H1 (cell line): Measurements from ENCODE around the gene ZFYVE27. TPM values are rescaled to one million over a fixed set of nuclear protein-coding genes. Genes with fewer than 3 reads are reported as not detected.

Experiments used
- CTCF ChIA-PET: fragments of 300-600 bp; sonication (Branson Sonifier 250); formaldehyde crosslinking; loops from one replicate; lab custom pipeline; 2021; ENCODE audit not compliant: partially characterized antibody; lab: Charles Lee
- POLR2A ChIA-PET: fragments of 300-600 bp; sonication (Branson Sonifier 250); formaldehyde crosslinking; loops from one replicate; lab custom pipeline; 2021; ENCODE audit warnings: inconsistent platforms; ENCODE audit not compliant: partially characterized antibody; lab: Charles Lee
- DNase-seq, 2 experiments: peaks; one replicate each; pipeline versions ENCODE4 v3.0.0 to v3.0.0-alpha.2; 2010 to 2022; ENCODE audit warnings: low spot score in 2 of 2, low read depth in 1 of 2, mixed read lengths in 1 of 2
- FAIRE-seq: peaks from 2 replicates; lab custom pipeline; 2011; peaks lifted over from hg19 to GRCh38; lab: Jason Lieb, UNC
- H2AFZ ChIP-seq: 2 replicates; pipeline ENCODE4 v1.8.1; 2012; ENCODE audit warnings: low read length, inconsistent platforms
- H2AK5ac ChIP-seq: 2 replicates; pipeline ENCODE4 v1.6.1; 2013; ENCODE audit warnings: low read depth, low read length
- H2BK120ac ChIP-seq: replicated peaks from 2 replicates; pipeline ENCODE3; 2013; ENCODE audit warnings: low read depth, low read length, inconsistent platforms
- H2BK12ac ChIP-seq: 2 replicates; pipeline ENCODE4 v1.6.1; 2013; ENCODE audit warnings: low read depth, low read length
- H2BK15ac ChIP-seq: 2 replicates; pipeline ENCODE4 v1.6.1; 2013; ENCODE audit warnings: low read length
- H2BK20ac ChIP-seq: 2 replicates; pipeline ENCODE4 v1.6.1; 2013; ENCODE audit warnings: low read length
- H2BK5ac ChIP-seq: 2 replicates; pipeline ENCODE4 v1.6.1; 2013; ENCODE audit warnings: low read depth, low read length
- H3K14ac ChIP-seq: 2 replicates; pipeline ENCODE4 v1.6.1; 2013; ENCODE audit warnings: inconsistent platforms; ENCODE audit not compliant: insufficient read length
- H3K18ac ChIP-seq: 2 replicates; pipeline ENCODE4 v1.6.1; 2013; ENCODE audit warnings: low read length; ENCODE audit errors: extremely low read depth
- H3K23ac ChIP-seq: 2 replicates; pipeline ENCODE4 v1.6.1; 2013; ENCODE audit warnings: inconsistent platforms; ENCODE audit not compliant: insufficient read length
- H3K23me2 ChIP-seq: 2 replicates; pipeline ENCODE4 v1.6.1; 2013; ENCODE audit warnings: low read depth, low read length
- H3K27ac ChIP-seq: 2 replicates; pipeline ENCODE4 v1.6.1; 2011; ENCODE audit warnings: low read depth, low read length, inconsistent platforms
- H3K27me3 ChIP-seq, 4 experiments: replicated peaks in 1 of 4; 1 replicate in 1 of 4; 2 replicates in 3 of 4; pipeline versions ENCODE4 v1.6.1 to v1.8.1; 2011 to 2013; ENCODE audit warnings: low read length in 3 of 4, mild to moderate bottlenecking in 3 of 4, inconsistent platforms in 2 of 4, mixed read lengths in 2 of 4, moderate library complexity in 1 of 4; ENCODE audit not compliant: control insufficient read depth in 3 of 4, insufficient read depth in 3 of 4; ENCODE audit errors: extremely low read depth in 1 of 4
- H3K36me3 ChIP-seq, 4 experiments: 2 replicates each; pipeline versions ENCODE4 v1.6.1 to v1.8.1; 2011 to 2013; ENCODE audit warnings: mild to moderate bottlenecking in 4 of 4, low read length in 3 of 4, moderate library complexity in 2 of 4, control low read depth in 1 of 4, inconsistent platforms in 1 of 4; ENCODE audit not compliant: insufficient read depth in 4 of 4, control insufficient read depth in 2 of 4
- H3K4ac ChIP-seq: replicated peaks from 2 replicates; pipeline ENCODE3; 2013; ENCODE audit warnings: low read length, low read depth, mixed read lengths, inconsistent platforms; ENCODE audit not compliant: insufficient read length
- H3K4me1 ChIP-seq, 4 experiments: replicated peaks in 1 of 4; 1 replicate in 1 of 4; 2 replicates in 3 of 4; pipeline versions ENCODE4 v1.6.1 to v1.8.1; 2011 to 2013; ENCODE audit warnings: low read length in 3 of 4, inconsistent platforms in 2 of 4, mixed read lengths in 1 of 4; ENCODE audit not compliant: insufficient read depth in 4 of 4, control insufficient read depth in 3 of 4
- H3K4me2 ChIP-seq, 2 experiments: 2 replicates each; pipeline versions ENCODE4 v1.6.1 to v1.8.1; 2011 to 2013; ENCODE audit warnings: low read depth in 2 of 2, low read length in 2 of 2, control low read depth in 1 of 2, inconsistent platforms in 1 of 2, mild to moderate bottlenecking in 1 of 2; ENCODE audit not compliant: insufficient read depth in 1 of 2
- H3K4me3 ChIP-seq, 4 experiments: fragments of 200-600, 300-600 bp in 1 of 4; sonication (generic), shearing (Covaris generic), sonication (Bioruptor Twin) in 1 of 4; 2 replicates each; pipeline versions ENCODE4 v1.5.1 to v1.8.1; 2011 to 2016; ENCODE audit warnings: low read length in 4 of 4, low read depth in 3 of 4, control low read depth in 2 of 4, inconsistent platforms in 2 of 4, mild to moderate bottlenecking in 2 of 4, mixed read lengths in 1 of 4, moderate library complexity in 1 of 4; ENCODE audit not compliant: insufficient read depth in 2 of 4; ENCODE audit errors: extremely low read depth in 1 of 4
- H3K56ac ChIP-seq: replicated peaks from 2 replicates; pipeline ENCODE3; 2013; ENCODE audit warnings: low read depth, mild to moderate bottlenecking, mixed read lengths, low read length, inconsistent platforms; ENCODE audit not compliant: insufficient read length
- H3K79me1 ChIP-seq: 2 replicates; pipeline ENCODE4 v1.6.1; 2013; ENCODE audit warnings: low read depth, low read length, control low read depth
- H3K79me2 ChIP-seq, 2 experiments: 2 replicates each; pipeline versions ENCODE4 v1.6.1 to v1.8.1; 2012 to 2013; ENCODE audit warnings: low read length in 2 of 2, mild to moderate bottlenecking in 2 of 2, inconsistent platforms in 1 of 2; ENCODE audit not compliant: insufficient read depth in 2 of 2, control insufficient read depth in 1 of 2
- H3K9ac ChIP-seq, 4 experiments: replicated peaks in 1 of 4; 1 replicate in 1 of 4; 2 replicates in 3 of 4; pipeline versions ENCODE4 v1.6.1 to v1.8.1; 2011 to 2013; ENCODE audit warnings: low read depth in 3 of 4, low read length in 3 of 4, control low read depth in 2 of 4, mild to moderate bottlenecking in 2 of 4, moderate library complexity in 2 of 4, inconsistent platforms in 1 of 4; ENCODE audit errors: extremely low read depth in 1 of 4
- H3K9me3 ChIP-seq, 2 experiments: 2 replicates each; pipeline versions ENCODE4 v1.6.1 to v1.8.1; 2012 to 2013; ENCODE audit warnings: mild to moderate bottlenecking in 2 of 2, moderate library complexity in 2 of 2, control low read depth in 1 of 2, inconsistent platforms in 1 of 2, low read depth in 1 of 2, low read length in 1 of 2, mixed read lengths in 1 of 2; ENCODE audit not compliant: insufficient read depth in 2 of 2
- H4K20me1 ChIP-seq, 2 experiments: replicated peaks in 1 of 2; 2 replicates each; pipeline versions ENCODE3 to v1.8.1; 2011 to 2013; ENCODE audit warnings: inconsistent platforms in 2 of 2, low read length in 2 of 2, mild to moderate bottlenecking in 1 of 2; ENCODE audit not compliant: insufficient read depth in 2 of 2, control insufficient read depth in 1 of 2
- H4K5ac ChIP-seq: 2 replicates; pipeline ENCODE4 v1.6.1; 2013; ENCODE audit warnings: low read length, low read depth, mixed read lengths, inconsistent platforms; ENCODE audit not compliant: insufficient read length
- H4K8ac ChIP-seq: 2 replicates; pipeline ENCODE4 v1.8.0; 2013; ENCODE audit warnings: mild to moderate bottlenecking, moderate library complexity, low read length, inconsistent platforms; ENCODE audit not compliant: insufficient read depth; ENCODE audit errors: extremely low read depth
- H4K91ac ChIP-seq: replicated peaks from 2 replicates; pipeline ENCODE3; 2013; ENCODE audit warnings: low read length, mixed read lengths, inconsistent platforms; ENCODE audit not compliant: insufficient read length
- TAF7 ChIP-seq: optimal IDR thresholded peaks from 2 replicates; pipeline ENCODE3; 2011; ENCODE audit warnings: low read depth, mild to moderate bottlenecking, inconsistent platforms, low read length, moderate library complexity, borderline replicate concordance
- WGBS, 2 experiments: shearing (Covaris generic) in 1 of 2; methylation state at CpG; one replicate each; pipeline versions ENCODE4 v1.1.6 to v1.1.7; 2013 to 2015; ENCODE audit warnings: low lambda C conversion rate in 2 of 2, mixed read lengths in 2 of 2, inconsistent platforms in 1 of 2, low coverage in 1 of 2, missing lambda C conversion rate in 1 of 2; ENCODE audit not compliant: insufficient replicate concordance in 2 of 2, insufficient coverage in 1 of 2, insufficient read length in 1 of 2; ENCODE audit errors: extremely low coverage in 1 of 2, missing lambda C conversion rate in 1 of 2; 5-methylcytosine and 5-hydroxymethylcytosine counted together
- polyA plus RNA-seq, 7 experiments: library from polyadenylated mRNA; depleted of rRNA in 3 of 7; stranded (reverse) in 5 of 7; unstranded in 2 of 7; fragments of >200 nt in 5 of 7; fragments of 200-250 nt in 2 of 7; gene quantifications; 1 replicate in 5 of 7; 2 replicates in 1 of 7; 4 replicates in 1 of 7; pipeline versions ENCODE4 v1.2.1 to v1.2.3, GENCODE V29; 2011 to 2013; ENCODE audit warnings: missing spikeins in 2 of 7, mixed read lengths in 2 of 7
- total RNA-seq: library from RNA; stranded (reverse); fragmentation: NEBNext Ultra II Directional; extraction: Animal tissue kit (Norgen Biotek cat#: 25700); gene quantifications from 2 replicates; pipeline ENCODE4 v1.2.1, GENCODE V29; 2021

The ZFYVE27 gene
- total and polyA plus RNA-seq, 2 of the 8 experiments (the other 6 are each of a cell fraction or from before 2014, with no cell fraction given): 16.6 to 19.8 TPM

- Histone ChIP-seq H2BK120ac (no peak overlapping the region), H4K8ac (no peak overlapping the region), H3K18ac (no peak overlapping the region), H2AFZ (no peak overlapping the region), H3K4me1 (peaks cover 0 to 14% (median 8%) of the 10 kb centered on the region in 4 experiments; a peak in 6 of 7 replicates), H2AK5ac (no peak overlapping the region), H2BK20ac (no peak overlapping the region), H3K9me3 (no peaks in the 10 kb centered on the region), H3K4me3 (no peak overlapping the region), H2BK12ac (no peak overlapping the region), H3K14ac (no peak overlapping the region), H3K79me1 (0 out of 2 replicates have a peak, but pooled peaks cover 2% of the 10 kb centered on the region), H3K4me2 (peak overlapping the region; percentile 1 to 16; a peak in 1 of 4 replicates), H4K20me1 (no peaks in the 10 kb centered on the region), H3K27ac (no peak overlapping the region)
- no peak for FAIRE-seq
- WGBS, 2 experiments: 91% methylated on average over 2 of the region's 2 CpGs; no CpG with 5 or more reads in 1 of the 2 experiments
- no peak for TF ChIP-seq TAF7
- TF ChIP-seq, all 59 proteins: peak for 0
- Histone ChIP-seq H3K27me3 (no peaks in the 10 kb centered on the region), H3K56ac (no peak overlapping the region), H3K4ac (no peak overlapping the region), H2BK15ac (no peak overlapping the region), H3K9ac (no peak overlapping the region; a peak in 1 of 7 replicates), H4K91ac (no peak overlapping the region), H3K23me2 (peaks cover 3% of the 10 kb centered on the region; the same call in 1 of the 2 replicates), H3K79me2 (peaks cover 0 to 5% of the 10 kb centered on the region in 2 experiments; a peak in 1 of 4 replicates), H4K5ac (no peak overlapping the region), H2BK5ac (peak overlapping the region; percentile 62; the same call in 1 of the 2 replicates), H3K23ac (no peak overlapping the region), H3K36me3 (peaks cover 0 to 16% (median 4%) of the 10 kb centered on the region in 4 experiments; a peak in 3 of 8 replicates)
- CTCF ChIA-PET: interaction anchor here (0.6 to 20.9 kb wide), 7 partner anchors 10 to 441 kb away, joined by 3 to 773 read pairs (median 5); partner anchors contain the start of gene ZFYVE27
- DNase-seq: no peak
- POLR2A ChIA-PET: interaction anchor here (0.9 to 1.2 kb wide), 3 partner anchors 17 to 41 kb away, joined by 3 to 4 read pairs (median 3); partner anchors contain the start of genes AVPI1 and ZFYVE27
These were observed 17.3 kb upstream of the ZFYVE27 start for GRCh38 chr10:97719602-97720001.
